Measurements from ENCODE around the gene SLC15A3. TPM values are rescaled to one million over a fixed set of nuclear protein-coding genes. Genes with fewer than 3 reads are reported as not detected.
"Not testable (repeated sequence)": the region's sequence is repeated elsewhere in the genome, so short reads cannot be mapped to it uniquely, and the experiment has no call there.

The SLC15A3 gene
- total RNA-seq, 1 donor from 2014 or later = 11.6 TPM

- no peaks in the 10 kb centered on the region for H3K36me3 Mint-ChIP-seq (ENCODE audit: unreplicated experiment)
- TF ChIP-seq CTCF (IDR thresholded peaks at IDR 0.05) = no peak
- DNase-seq (ENCODE audit: extremely low spot score, unreplicated experiment) = no peak
- no peak overlapping the region for H3K4me3 Mint-ChIP-seq (ENCODE audit: unreplicated experiment)
- peaks cover 18% of the 10 kb centered on the region for H3K27me3 Mint-ChIP-seq (ENCODE audit: unreplicated experiment)
- H3K27ac Mint-ChIP-seq (ENCODE audit: unreplicated experiment) = no peak overlapping the region
- H3K9me3 Mint-ChIP-seq (ENCODE audit: unreplicated experiment) = no peaks in the 10 kb centered on the region
- peaks cover 34% of the 10 kb centered on the region for H3K4me1 Mint-ChIP-seq (ENCODE audit: unreplicated experiment)
These were observed 41.7 kb downstream of the SLC15A3 start for GRCh38 chr11:60910281-60910687.

GRCh38 chr11:60909680-60910280, 42.2 kb downstream of the SLC15A3 start:
- not testable (repeated sequence) for H3K4me3 Mint-ChIP-seq (ENCODE audit: unreplicated experiment); DNase-seq (ENCODE audit: extremely low spot score, unreplicated experiment); H3K27ac Mint-ChIP-seq (ENCODE audit: unreplicated experiment); H3K9me3 Mint-ChIP-seq (ENCODE audit: unreplicated experiment); H3K36me3 Mint-ChIP-seq (ENCODE audit: unreplicated experiment)
- H3K4me1 Mint-ChIP-seq (ENCODE audit: unreplicated experiment) = peaks cover 37% of the 10 kb centered on the region
- peaks cover 18% of the 10 kb centered on the region for H3K27me3 Mint-ChIP-seq (ENCODE audit: unreplicated experiment)

- Mint-ChIP-seq H3K4me1 (ENCODE audit: unreplicated experiment) (peaks cover 46% of the 10 kb centered on the region), H3K4me3 (ENCODE audit: unreplicated experiment) (no peak overlapping the region), H3K36me3 (ENCODE audit: unreplicated experiment) (no peaks in the 10 kb centered on the region), H3K27me3 (ENCODE audit: unreplicated experiment) (peaks cover 18% of the 10 kb centered on the region), H3K9me3 (ENCODE audit: unreplicated experiment) (no peaks in the 10 kb centered on the region), H3K27ac (ENCODE audit: unreplicated experiment) (no peak overlapping the region)
- DNase-seq (ENCODE audit: extremely low spot score, unreplicated experiment) = no peak
- no peak for TF ChIP-seq CTCF (IDR thresholded peaks at IDR 0.05)
These were observed 43.2 kb downstream of the SLC15A3 start for GRCh38 chr11:60908803-60909202.

- peaks cover 18% of the 10 kb centered on the region for H3K27me3 Mint-ChIP-seq (ENCODE audit: unreplicated experiment)
- no peak for TF ChIP-seq CTCF (IDR thresholded peaks at IDR 0.05)
- peaks cover 26% of the 10 kb centered on the region for H3K4me1 Mint-ChIP-seq (ENCODE audit: unreplicated experiment)
- H3K27ac Mint-ChIP-seq (ENCODE audit: unreplicated experiment) = peak within 1 kb of the TSS; percentile 93
- H3K4me3 Mint-ChIP-seq (ENCODE audit: unreplicated experiment) = peak within 1 kb of the TSS; percentile 89
- DNase-seq (ENCODE audit: extremely low spot score, unreplicated experiment) = peak; percentile 99
- peaks cover 4% of the 10 kb centered on the region for H3K36me3 Mint-ChIP-seq (ENCODE audit: unreplicated experiment)
- no peaks in the 10 kb centered on the region for H3K9me3 Mint-ChIP-seq (ENCODE audit: unreplicated experiment)
These were observed 45.6 kb downstream of the SLC15A3 start, which contains the start of gene PRPF19 for GRCh38 chr11:60906132-60906972. Gene PRPF19, minus strand, starts transcription at chr11:60906585. Its CDS starts 203 bp downstream, at chr11:60906382.

- Mint-ChIP-seq H3K4me1 (ENCODE audit: unreplicated experiment) (peaks cover 26% of the 10 kb centered on the region), H3K27me3 (ENCODE audit: unreplicated experiment) (peaks cover 18% of the 10 kb centered on the region), H3K4me3 (ENCODE audit: unreplicated experiment) (peak overlapping the region; percentile 89), H3K36me3 (ENCODE audit: unreplicated experiment) (peaks cover 8% of the 10 kb centered on the region), H3K9me3 (ENCODE audit: unreplicated experiment) (no peaks in the 10 kb centered on the region), H3K27ac (ENCODE audit: unreplicated experiment) (peak overlapping the region; percentile 77)
- TF ChIP-seq CTCF (IDR thresholded peaks at IDR 0.05) = no peak
- DNase-seq (ENCODE audit: extremely low spot score, unreplicated experiment) = no peak
These were observed 46.3 kb downstream of the SLC15A3 start for GRCh38 chr11:60905551-60906113.
